Measurements from ENCODE around the gene SETBP1.

SETBP1 gene

DNA sequence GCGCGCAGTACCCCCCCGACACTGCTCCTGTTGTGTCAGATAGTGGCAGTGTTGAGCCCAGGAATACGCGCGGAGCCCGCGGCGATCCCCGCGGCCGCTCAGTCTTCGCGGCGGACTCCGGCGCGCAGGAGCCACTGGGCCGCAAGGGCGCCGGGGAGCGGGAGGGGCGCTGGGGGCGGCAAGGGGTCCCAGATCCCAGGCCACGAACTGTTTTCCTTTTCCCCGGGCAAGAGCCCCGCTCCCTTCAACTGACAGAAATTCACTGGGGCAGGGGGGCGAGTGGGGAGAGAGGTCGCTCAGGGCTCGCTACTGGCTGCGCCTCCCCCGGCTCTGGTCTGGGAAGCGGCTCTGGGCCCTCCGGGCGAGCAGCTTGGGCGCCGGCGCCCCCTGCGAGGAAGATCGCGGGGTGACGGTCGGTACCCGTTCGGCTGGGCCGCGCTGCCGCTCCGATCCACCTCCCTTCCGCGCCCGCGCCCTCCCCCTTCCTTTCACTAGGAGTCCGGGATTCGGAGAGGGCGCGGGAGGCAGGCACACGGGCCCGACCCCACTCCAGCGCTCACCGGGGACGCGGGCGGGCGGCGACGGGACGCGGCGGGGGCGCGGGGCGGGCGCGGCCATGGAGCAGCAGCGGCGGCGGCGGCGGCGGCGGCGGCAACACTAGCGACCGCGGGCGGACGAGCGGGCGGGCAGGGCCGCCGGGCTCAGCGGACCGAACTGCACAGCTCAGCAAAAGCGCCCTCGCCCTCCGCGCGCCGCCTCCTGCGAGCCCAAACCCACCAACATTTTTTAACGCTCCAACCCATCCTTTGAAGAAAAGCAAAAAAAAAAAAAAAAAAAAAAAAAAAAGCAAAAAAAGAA, 1.4 kb upstream of the SETBP1 start:
- no peak for DNase-seq (ENCODE audit: low read depth, low spot score)

- no peak for DNase-seq (ENCODE audit: low read depth, low spot score)
Measured at GRCh38 chr18:44679914-44680272, 795 bp upstream of the SETBP1 start.

- DNase-seq (ENCODE audit: low read depth, low spot score): no peak
Measured at GRCh38 chr18:44681076-44681970, 635 bp downstream of the SETBP1 start.

DNA sequence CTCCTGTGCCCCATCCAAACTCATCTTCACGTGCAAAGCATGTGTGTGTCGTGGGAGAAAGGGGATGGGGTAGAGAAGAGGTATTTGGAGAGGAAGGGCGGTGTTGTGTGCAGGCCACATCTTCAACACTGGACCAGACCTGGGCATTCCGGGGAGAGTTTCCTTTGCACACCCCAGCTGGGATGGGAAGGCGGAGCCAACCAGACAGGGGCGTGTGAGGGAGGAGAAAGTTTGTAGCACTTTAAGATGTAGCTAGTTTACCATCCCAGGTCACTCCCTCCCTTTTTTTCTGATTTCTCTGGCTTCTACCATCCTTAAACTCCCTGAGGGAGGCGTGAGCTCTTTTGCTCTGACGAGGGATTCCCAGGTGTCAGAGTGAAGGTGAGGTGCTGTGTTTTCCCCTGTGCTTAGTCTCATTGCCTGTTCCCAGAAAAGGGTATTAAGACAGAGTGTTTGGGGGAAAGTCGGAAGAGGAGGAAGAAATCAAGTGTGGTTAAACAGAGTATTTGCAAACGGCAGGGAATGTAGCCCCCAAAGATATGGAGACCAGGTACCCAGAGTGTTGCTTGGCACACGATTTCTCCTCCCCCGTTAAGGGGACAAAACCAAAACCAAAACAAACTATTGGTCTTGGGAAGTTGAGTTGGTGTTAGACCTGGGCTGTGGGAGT, 1.6 kb downstream of the SETBP1 start:
- DNase-seq (ENCODE audit: low read depth, low spot score): no peak

DNA sequence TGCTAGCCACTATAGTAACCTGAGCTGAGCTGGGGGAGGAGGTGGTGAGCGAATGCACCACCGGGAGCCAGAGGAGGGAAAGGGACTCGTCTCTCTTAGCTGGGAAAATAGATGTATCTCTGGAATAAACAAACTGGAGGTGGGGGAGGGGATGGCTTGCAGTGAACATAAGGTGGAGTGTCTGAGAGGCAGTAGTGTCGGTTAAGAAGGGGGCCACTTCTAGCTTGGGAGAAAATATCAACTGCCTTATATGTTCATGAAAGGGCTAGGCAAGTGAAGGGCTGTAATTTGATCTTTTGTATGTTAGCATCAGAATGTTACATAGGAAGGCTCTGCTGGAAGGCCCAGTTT, 2.2 kb downstream of the SETBP1 start:
- DNase-seq (ENCODE audit: low read depth, low spot score): peak; percentile 35

DNA sequence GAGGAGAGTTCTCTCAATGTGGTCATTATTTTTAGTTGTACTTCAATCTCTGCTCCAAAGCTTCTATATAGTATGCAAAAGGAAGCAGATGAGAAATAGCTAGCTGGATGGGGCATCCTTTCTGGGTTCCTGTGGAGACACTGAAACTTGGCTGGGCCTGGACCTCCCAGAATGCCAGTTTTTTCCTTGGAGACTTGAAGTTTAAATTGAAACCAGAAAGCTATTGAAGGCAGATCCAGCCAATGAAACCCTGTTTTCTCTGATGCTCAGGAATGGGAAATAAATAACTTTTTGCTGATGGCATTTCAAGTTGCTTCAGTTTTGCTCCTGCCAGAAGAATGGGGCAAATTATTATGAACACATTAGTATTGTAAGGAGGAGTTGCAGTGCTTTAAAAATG, 2.9 kb downstream of the SETBP1 start:
- DNase-seq (ENCODE audit: low read depth, low spot score): no peak

DNA sequence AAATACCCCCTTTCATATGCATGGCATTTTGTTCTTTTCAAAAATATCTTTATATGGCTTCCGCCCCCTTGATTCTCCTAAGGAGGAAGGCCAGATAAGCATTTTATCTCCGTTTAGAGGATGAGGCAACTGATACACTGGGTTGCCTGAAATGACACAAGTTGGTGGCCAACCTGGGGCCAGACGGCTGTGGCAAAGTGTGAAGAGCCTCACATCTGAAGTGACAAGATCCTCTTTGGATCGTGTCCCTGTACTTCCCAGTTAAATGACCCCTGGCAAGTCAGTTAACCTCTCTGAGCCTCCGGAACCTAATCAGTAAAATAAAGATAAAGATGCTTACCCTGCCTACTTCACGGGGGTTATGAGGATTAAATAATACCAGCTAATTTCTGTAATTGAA, 4.6 kb downstream of the SETBP1 start:
- DNase-seq (ENCODE audit: low read depth, low spot score): no peak

- no peak for DNase-seq (ENCODE audit: low read depth, low spot score)
Measured at GRCh38 chr18:44686156-44686555, 5.5 kb downstream of the SETBP1 start.

DNA sequence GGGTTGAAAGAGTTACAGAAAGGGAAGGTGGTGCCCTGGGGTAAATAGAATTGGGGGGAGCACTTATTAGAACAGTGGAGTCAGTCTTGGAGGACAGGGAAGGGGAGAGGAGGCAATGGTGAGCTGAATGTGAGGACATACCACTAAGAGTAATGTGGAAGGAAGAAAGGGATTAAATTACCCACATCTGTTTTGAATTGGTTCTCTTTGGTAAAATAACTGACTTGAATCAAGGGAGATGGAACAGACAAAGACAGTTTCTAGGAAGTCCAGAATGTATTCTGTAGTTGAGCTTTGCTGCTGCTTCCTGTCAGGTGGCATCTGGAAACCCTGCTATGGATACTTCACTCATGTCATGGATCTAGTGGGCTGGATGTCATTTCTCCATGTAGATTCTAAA, 6.7 kb downstream of the SETBP1 start:
- DNase-seq (ENCODE audit: low read depth, low spot score): no peak

- no peak for DNase-seq (ENCODE audit: low read depth, low spot score)
Measured at GRCh38 chr18:44689736-44690135, 9.0 kb downstream of the SETBP1 start.

- no peak for DNase-seq (ENCODE audit: low read depth, low spot score)
Measured at GRCh38 chr18:44691148-44691925, 10.6 kb downstream of the SETBP1 start.

GRCh38 chr18:44693030-44693784, 12.5 kb downstream of the SETBP1 start:
- DNase-seq (ENCODE audit: low read depth, low spot score): no peak

- DNase-seq (ENCODE audit: low read depth, low spot score): no peak
Measured at GRCh38 chr18:44695503-44695902, 14.8 kb downstream of the SETBP1 start.

DNA sequence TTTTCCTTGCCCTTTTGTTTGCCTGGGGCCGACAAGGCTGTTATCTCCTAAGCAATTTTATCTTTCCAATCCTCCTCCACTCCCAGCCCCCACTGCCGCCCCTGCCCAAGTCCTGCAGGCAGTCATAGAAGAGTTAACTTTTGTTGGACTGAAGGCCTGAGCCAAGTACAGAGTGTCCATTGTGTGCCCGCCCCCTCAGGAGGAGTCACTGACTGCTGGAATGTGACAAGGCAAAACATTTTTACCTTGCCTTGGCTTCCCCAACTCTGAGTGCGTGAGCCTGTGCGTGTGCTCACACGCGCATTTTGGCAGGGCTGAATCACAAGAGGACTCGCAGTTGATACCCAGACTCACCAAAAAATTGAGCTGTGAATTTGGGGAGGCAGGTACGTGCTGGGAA, 16.2 kb downstream of the SETBP1 start:
- DNase-seq (ENCODE audit: low read depth, low spot score): no peak

DNA sequence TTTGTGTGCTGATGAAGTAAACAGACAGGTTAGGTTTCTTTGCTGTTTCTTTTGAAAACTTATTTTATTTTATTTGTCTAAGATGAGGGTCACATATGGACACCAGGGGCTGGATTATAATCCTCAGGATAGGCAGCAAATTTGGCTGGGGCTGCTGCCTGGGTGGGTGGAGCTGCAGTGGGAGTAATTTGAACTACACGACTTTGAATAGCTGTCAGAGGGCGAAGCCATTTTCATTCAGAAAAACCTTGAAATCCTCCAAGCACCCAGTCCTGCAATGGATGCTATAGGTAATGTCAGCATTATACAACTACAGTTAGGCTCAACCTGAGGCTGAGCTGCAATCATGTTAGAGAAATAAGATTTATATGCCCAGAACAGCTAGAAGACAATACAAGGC, 16.6 kb downstream of the SETBP1 start:
- no peak for DNase-seq (ENCODE audit: low read depth, low spot score)

GRCh38 chr18:44698518-44698917, 17.8 kb downstream of the SETBP1 start:
- DNase-seq (ENCODE audit: low read depth, low spot score): no peak

- no peak for DNase-seq (ENCODE audit: low read depth, low spot score)
Measured at GRCh38 chr18:44699572-44700261, 19.0 kb downstream of the SETBP1 start.

- DNase-seq (ENCODE audit: low read depth, low spot score): no peak
Measured at GRCh38 chr18:44700652-44701051, 20.0 kb downstream of the SETBP1 start.

DNA sequence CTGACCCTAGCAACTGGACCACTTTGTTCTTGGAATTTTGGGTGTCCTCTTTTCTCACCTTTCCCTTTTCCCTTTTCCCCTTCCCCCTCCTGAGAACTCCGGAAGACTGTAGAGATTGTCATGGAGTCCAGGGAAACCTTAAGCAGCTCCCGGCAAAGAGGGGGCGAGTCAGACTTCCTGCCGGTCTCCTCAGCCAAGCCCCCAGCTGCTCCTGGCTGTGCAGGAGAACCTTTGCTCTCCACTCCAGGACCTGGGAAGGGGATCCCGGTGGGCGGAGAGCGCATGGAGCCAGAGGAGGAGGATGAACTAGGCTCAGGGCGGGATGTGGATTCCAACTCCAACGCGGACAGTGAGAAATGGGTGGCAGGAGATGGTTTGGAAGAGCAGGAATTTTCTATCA, 20.5 kb downstream of the SETBP1 start:
- DNase-seq (ENCODE audit: low read depth, low spot score): no peak

- DNase-seq (ENCODE audit: low read depth, low spot score): no peak
Measured at GRCh38 chr18:44702594-44702993, 21.9 kb downstream of the SETBP1 start.

Measured in iPS DF 19.7 (cell line).